ENCODE measurements around the gene TUFM. TPM values are rescaled to one million over a fixed set of nuclear protein-coding genes. Genes with fewer than 3 reads are reported as not detected.

The TUFM gene
- polyA plus RNA-seq, 1 donor from 2014 or later, result 144 TPM

DNA sequence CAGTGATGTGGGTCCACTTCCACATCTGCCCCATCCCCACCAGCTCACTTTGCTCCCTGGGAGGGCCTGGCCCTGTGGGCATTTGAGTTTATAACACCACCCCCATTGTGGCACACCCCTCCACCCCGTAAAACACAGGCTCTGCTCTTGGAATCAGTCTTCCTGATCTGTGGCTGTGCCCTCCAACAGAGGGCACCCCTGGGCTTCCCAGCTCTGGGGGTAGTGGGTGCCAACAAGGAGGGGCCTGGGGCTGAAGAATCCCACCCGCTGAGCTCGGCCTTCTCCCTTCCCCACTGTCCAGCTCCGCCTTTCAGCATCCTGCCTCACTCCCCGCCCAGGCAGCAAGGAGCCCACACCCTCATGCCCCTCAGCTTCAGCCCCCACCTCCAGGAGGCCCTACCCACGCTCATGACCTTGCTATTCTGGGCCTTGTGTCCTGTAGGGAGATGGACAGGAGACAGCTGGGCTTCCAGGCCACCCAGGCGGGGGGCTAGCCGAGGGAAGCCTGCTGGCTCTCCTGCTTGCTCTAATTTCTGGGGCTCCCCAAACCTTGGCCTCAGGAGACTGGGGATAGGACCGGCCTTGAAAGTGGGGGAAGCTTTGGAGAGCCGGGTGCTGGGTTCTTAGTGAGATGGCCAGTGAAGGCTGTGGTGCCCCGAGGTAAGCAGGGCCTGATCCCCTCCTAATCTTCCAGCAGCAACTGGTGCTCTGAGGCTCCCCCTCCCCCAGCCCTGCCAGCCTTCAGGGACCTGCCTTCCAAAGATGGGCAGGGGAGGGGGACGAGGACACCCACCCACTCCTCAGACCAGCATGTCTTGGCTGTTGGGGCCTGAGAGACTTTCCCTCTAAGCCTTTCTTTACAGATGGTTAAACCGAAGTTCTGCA is 29.2 kb upstream of the TUFM start:
- Histone ChIP-seq H3K27ac (ENCODE audit: low read length) (no peak overlapping the region), H3K9ac (ENCODE audit: low read length) (no peak overlapping the region)
- TF ChIP-seq POLR2AphosphoS5 (IDR thresholded peaks at IDR 0.05) (no peak), TAF1 (IDR thresholded peaks at IDR 0.05; ENCODE audit: low read depth) (no peak), SMC3 (conservative IDR thresholded peaks at IDR 0.05; ENCODE audit: poor library complexity) (no peak)

DNA sequence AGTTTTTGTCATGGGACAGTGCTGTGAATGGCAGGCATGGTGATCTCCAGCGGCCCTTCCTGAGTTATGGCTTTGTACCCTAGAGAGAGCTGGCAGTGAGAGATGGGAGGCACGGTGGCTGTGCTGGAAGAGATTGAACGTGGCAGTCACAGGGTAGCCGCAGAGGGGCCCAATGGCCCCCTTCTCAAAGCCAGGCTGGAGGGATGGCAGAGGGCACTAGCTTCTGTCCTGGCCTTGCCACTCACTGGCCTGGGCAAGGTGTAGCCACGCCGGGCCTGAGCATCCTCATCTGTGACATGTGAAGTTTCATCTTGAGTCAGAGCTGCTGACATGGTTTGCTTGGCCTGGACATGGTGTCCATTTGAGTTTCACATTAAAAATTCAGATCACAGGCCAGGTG is 28.3 kb upstream of the TUFM start:
- Histone ChIP-seq H3K4me3 (ENCODE audit: low read length) (no peak overlapping the region), H2AFZ (ENCODE audit: low read depth, low read length) (no peak overlapping the region), H3K4me2 (ENCODE audit: low read length) (no peak overlapping the region), H3K79me2 (replicated peaks; ENCODE audit: insufficient read depth, low read length) (no peaks in the 10 kb centered on the region), H3K9me2 (ENCODE audit: insufficient read depth, low read length) (no peaks in the 10 kb centered on the region), H3K36me3 (ENCODE audit: insufficient read depth, low read length) (peaks cover 5% of the 10 kb centered on the region), H3F3A (ENCODE audit: insufficient read depth, low read length, poor library complexity, severe bottlenecking) (no peaks in the 10 kb centered on the region), H3K27me3 (ENCODE audit: insufficient read depth, low read depth, low read length) (no peaks in the 10 kb centered on the region), H3K9ac (ENCODE audit: low read length) (no peak overlapping the region), H3K27ac (ENCODE audit: low read length) (no peak overlapping the region), H4K20me1 (ENCODE audit: insufficient read depth) (no peaks in the 10 kb centered on the region), H3K9me3 (ENCODE audit: low read length) (no peaks in the 10 kb centered on the region)
- no peak for TF ChIP-seq TAF1 (IDR thresholded peaks at IDR 0.05; ENCODE audit: low read depth)
- no peak for TF ChIP-seq EZH2 (IDR thresholded peaks at IDR 0.05; ENCODE audit: borderline replicate concordance, insufficient read depth, low read length, poor library complexity, severe bottlenecking)
- TF ChIP-seq, protein P1, sequence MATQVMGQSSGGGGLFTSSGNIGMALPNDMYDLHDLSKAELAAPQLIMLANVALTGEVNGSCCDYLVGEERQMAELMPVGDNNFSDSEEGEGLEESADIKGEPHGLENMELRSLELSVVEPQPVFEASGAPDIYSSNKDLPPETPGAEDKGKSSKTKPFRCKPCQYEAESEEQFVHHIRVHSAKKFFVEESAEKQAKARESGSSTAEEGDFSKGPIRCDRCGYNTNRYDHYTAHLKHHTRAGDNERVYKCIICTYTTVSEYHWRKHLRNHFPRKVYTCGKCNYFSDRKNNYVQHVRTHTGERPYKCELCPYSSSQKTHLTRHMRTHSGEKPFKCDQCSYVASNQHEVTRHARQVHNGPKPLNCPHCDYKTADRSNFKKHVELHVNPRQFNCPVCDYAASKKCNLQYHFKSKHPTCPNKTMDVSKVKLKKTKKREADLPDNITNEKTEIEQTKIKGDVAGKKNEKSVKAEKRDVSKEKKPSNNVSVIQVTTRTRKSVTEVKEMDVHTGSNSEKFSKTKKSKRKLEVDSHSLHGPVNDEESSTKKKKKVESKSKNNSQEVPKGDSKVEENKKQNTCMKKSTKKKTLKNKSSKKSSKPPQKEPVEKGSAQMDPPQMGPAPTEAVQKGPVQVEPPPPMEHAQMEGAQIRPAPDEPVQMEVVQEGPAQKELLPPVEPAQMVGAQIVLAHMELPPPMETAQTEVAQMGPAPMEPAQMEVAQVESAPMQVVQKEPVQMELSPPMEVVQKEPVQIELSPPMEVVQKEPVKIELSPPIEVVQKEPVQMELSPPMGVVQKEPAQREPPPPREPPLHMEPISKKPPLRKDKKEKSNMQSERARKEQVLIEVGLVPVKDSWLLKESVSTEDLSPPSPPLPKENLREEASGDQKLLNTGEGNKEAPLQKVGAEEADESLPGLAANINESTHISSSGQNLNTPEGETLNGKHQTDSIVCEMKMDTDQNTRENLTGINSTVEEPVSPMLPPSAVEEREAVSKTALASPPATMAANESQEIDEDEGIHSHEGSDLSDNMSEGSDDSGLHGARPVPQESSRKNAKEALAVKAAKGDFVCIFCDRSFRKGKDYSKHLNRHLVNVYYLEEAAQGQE (IDR thresholded peaks at IDR 0.05; ENCODE audit: borderline replicate concordance), result no peak
- no peak for TF ChIP-seq RAD21 (conservative IDR thresholded peaks at IDR 0.05)
- no peak for TF ChIP-seq POLR2AphosphoS5 (IDR thresholded peaks at IDR 0.05)
- TF ChIP-seq SMC3 (conservative IDR thresholded peaks at IDR 0.05; ENCODE audit: poor library complexity), result no peak
- no peak for TF ChIP-seq CTCF (IDR thresholded peaks at IDR 0.05; ENCODE audit: poor library complexity, severe bottlenecking)
- TF ChIP-seq EP300 (conservative IDR thresholded peaks at IDR 0.05; ENCODE audit: poor library complexity, severe bottlenecking), result no peak
- TF ChIP-seq MXI1 (conservative IDR thresholded peaks at IDR 0.05; ENCODE audit: poor library complexity, severe bottlenecking), result no peak

More for the DNA sequence above, 29.2 kb upstream of the TUFM start:
- no peaks in the 10 kb centered on the region for H4K20me1 ChIP-seq (ENCODE audit: insufficient read depth)
- no peaks in the 10 kb centered on the region for H3K9me3 ChIP-seq (ENCODE audit: low read length)
- no peaks in the 10 kb centered on the region for H3K27me3 ChIP-seq (ENCODE audit: insufficient read depth, low read depth, low read length)
- no peak overlapping the region for H3K4me2 ChIP-seq (ENCODE audit: low read length)
- H3F3A ChIP-seq (ENCODE audit: insufficient read depth, low read length, poor library complexity, severe bottlenecking), result no peaks in the 10 kb centered on the region
- H3K4me3 ChIP-seq (ENCODE audit: low read length), result no peak overlapping the region
- H2AFZ ChIP-seq (ENCODE audit: low read depth, low read length), result no peak overlapping the region
- no peaks in the 10 kb centered on the region for H3K36me3 ChIP-seq (ENCODE audit: insufficient read depth, low read length)
- H3K9me2 ChIP-seq (ENCODE audit: insufficient read depth, low read length), result no peaks in the 10 kb centered on the region
- H3K79me2 ChIP-seq (replicated peaks; ENCODE audit: insufficient read depth, low read length), result no peaks in the 10 kb centered on the region
